DMS 273 (cell line): ENCODE results near the gene ABHD12B.
"Not testable (repeated sequence)": the region's sequence is repeated elsewhere in the genome, so short reads cannot be mapped to it uniquely, and the experiment has no call there.

Experiments used
- DNase-seq: peaks from one replicate; lab custom pipeline; 2025; ENCODE audit not compliant: unreplicated experiment; lab: John Stamatoyannopoulos, UW

ABHD12B gene

GRCh38 chr14:50932156-50932555 is 60.3 kb downstream of the ABHD12B start:
- no peak for DNase-seq

GRCh38 chr14:50932592-50933495 is 61.0 kb downstream of the ABHD12B start:
- DNase-seq: no peak

- no peak for DNase-seq
These were observed 63.5 kb downstream of the ABHD12B start for GRCh38 chr14:50935126-50936015.

GRCh38 chr14:50936016-50936340 is 64.1 kb downstream of the ABHD12B start:
- no peak for DNase-seq

GRCh38 chr14:50936882-50937281 is 65.0 kb downstream of the ABHD12B start:
- no peak for DNase-seq

GRCh38 chr14:50937325-50937724 is 65.5 kb downstream of the ABHD12B start:
- DNase-seq: no peak

- DNase-seq: no peak
These were observed 65.9 kb downstream of the ABHD12B start for GRCh38 chr14:50937800-50938199.

- no peak for DNase-seq
These were observed 69.3 kb downstream of the ABHD12B start for GRCh38 chr14:50941151-50941550.

GRCh38 chr14:50941638-50942037 is 69.8 kb downstream of the ABHD12B start:
- DNase-seq: not testable (repeated sequence)

GRCh38 chr14:50943261-50943942 is 71.5 kb downstream of the ABHD12B start:
- DNase-seq: peak; percentile 62

GRCh38 chr14:50943943-50944646 is 72.2 kb downstream of the ABHD12B start, which contains the start of gene PYGL:
TSS of gene PYGL (minus strand) at chr14:50944483. CDS start at chr14:50944403, 80 bp downstream.
- peak; percentile 91 for DNase-seq

GRCh38 chr14:50944647-50945413 is 73.0 kb downstream of the ABHD12B start:
- DNase-seq: peak; percentile 89

GRCh38 chr14:50946234-50946935 is 74.5 kb downstream of the ABHD12B start:
- DNase-seq: no peak

GRCh38 chr14:50947446-50947845 is 75.6 kb downstream of the ABHD12B start:
- no peak for DNase-seq

- DNase-seq: no peak
These were observed 76.4 kb downstream of the ABHD12B start for GRCh38 chr14:50948205-50948604.

- no peak for DNase-seq
These were observed 79.2 kb downstream of the ABHD12B start for GRCh38 chr14:50951032-50951431.

GRCh38 chr14:50953502-50953901 is 81.6 kb downstream of the ABHD12B start:
- DNase-seq: no peak
